Hippocampal formation (tissue), 2 donors: ENCODE measurements around the gene TTC22.

Experiments used
- DNase-seq, 2 donors: peaks; one replicate each; lab custom pipeline; 2025; lab: John Stamatoyannopoulos, UW

The TTC22 gene

DNA sequence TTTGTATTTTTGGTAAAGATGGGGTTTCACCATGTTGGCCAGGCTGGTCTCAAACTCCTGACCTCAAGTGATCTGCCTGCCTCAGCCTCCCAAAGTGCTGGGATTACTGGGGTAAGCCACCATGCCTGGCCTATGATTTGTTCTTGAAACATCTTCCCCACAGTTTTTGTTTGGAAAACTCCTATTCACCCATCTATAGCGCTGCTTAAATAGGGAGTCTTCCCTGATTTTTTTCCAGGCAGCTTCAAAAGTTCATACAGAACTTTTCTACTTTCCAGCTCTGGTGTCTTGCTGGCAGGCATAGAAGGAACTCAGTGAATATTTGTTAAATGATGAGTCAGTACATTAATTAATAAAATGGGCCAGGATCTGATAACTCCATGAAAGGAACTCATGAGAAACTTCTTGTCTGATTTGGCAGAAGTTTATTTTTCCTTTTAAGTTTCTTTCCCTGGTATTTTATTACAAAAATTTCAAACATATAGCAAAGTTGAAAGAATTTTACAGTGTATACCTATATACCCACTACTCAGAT, 33.0 kb upstream of the TTC22 start:
- DNase-seq: no peak

DNA sequence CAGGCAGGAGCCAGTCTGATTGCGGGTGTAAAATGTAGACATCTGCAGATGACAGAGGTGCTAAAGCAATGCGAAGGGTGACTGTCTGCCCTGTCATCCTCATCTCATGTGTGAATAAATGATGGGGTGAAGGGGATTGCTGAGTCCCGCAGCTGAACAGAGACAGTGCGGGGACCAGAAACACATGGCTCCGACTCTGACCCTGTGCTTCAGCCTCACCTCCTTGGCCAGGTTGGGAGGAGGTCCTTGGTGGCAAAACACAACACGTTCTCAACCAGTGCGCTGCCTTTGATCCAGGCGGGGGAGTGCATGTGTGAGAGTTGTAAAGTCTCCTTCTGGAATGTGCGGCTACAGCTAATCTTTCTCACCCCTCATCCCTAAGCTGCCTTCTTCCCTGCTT, 32.0 kb upstream of the TTC22 start:
- DNase-seq: no peak

DNA sequence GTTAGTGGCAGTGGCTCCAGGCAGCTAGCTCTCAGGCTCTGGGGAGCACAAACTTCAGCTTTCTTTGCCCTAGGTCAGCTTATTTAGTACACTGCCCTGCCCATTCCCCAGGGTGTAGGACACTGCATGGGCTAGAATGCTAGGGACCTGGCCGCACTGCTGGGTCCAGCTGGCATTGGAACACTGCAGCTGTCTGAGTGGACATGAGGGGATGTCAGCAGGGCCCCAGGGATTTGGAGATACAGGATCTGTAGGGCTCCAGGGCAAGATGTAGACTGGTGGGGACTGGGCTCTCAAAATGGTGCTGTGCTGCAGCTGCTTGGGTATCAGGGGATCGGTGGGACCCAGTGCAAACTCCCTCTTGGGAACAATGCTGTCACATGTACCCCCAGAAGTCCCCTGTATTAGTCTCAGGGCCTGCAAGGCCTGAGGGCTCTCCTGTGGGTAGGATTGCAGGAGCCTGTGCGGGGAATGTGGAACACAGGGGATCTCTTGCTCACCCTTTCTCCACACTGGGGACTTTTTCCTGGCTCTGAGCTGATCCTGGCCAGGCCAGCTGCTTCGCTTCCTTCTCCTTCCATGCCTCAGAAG, 25.2 kb upstream of the TTC22 start:
- DNase-seq: no peak

DNA sequence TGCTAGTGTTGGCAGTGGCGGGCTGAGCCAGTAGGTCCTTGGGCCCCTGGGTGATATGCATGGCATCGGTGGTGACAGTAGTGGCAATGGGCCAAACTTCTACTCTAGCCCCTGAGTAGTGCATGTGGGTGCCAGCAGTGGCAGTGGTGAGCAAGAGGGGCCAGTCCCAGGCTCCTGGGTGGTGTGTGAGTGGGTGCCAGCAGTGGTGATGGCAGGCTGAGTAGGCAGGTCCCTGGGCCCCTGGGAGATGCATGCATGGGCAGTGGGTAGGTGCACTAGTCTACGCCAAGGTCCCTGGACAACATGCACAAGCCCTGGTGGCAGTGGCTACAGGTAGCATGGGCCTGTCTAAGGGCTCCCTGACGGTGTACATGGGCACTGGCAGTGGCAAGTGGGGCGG, 24.6 kb upstream of the TTC22 start:
- no peak for DNase-seq

DNA sequence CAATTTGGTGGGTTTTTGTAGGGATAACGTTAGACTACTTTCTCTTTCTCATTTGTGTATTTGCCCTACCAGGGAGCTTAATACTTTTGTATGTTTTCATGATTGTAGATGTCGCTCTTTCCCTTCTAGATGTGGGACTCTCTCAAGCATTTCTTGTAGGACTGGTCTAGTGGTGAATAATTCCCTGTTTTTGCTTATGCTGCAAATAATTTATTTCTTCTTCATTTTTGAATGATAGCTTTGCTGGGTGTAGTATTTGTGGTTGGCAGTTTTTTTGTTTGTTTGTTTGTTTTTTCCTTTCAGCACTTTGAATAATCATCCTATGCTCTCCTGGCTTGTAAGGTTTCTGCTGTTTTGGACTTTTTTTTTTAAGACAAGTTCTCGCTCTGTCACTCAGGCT, 22.5 kb upstream of the TTC22 start:
- no peak for DNase-seq

DNA sequence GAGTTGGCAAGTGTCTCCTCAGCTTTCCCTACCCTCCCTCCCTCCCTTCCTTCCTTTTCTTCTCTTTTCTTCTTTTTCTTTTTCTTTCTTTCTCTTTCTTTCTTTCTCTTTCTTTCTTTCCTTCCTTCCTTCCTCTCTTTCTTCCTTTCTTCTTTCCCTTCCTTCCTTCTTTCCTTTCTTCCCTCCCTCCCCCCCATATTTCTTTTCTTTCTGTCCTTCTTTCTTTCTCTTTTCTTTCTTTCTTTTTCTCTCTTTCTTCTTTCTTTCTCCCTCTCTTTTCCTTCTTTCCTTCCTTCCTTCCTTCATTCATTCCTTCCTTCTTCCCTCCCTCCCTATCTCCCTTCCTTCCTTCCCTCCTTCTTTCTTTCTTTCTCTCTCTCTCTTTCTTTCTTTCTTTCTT, 18.6 kb upstream of the TTC22 start:
- no peak for DNase-seq

DNA sequence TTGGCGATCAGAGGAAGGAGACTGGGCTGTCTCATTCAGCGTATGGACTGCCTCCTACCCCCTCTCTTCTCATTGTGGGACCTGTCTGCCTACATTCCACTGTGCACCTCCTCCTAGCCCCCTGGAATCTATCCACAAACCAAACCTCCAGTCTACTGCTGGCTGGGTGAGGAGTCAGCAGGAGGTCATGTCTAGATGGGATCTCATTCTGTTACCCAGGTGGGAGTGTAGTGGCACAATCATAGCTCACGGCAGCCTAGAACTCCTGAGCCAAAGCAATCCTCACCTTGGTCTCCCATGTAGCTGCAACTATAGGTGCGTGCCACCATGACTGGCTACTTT, 18.0 kb upstream of the TTC22 start:
- no peak for DNase-seq

DNA sequence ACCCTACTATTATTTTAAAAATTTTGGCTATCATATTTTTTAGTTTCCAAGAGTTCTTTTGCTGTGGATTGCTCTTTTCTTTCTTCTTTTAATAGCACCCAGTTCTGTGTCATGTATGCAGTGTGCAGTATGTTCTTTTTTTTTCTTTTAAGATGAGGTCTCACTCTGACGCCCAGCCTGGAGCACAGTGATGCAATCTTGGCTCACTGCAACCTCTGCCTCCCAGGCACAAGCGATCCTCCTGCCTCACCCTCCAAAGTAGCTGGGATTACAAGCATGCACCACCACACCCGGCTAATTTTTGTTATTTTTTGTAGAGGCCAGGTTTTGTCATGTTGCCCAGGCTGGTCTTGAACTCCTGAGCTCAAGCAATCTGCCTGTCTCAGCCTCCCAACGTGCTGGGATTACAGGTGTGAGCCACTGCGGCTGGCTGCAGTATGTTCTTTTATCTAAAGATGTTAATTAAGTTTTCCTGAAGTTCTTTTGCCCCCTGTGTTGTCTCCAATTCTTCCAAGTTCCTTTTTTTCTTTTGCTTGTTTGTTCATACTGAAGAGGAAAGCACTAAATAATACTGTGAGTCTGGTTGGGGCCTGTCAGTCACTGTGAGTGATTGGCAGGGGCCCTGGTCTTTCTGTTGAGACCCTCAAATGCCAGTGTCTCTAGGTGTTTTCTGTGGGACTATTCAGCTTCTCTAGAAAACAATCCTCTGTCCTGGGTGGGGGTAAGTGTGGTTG, 17.5 kb upstream of the TTC22 start:
- no peak for DNase-seq

DNA sequence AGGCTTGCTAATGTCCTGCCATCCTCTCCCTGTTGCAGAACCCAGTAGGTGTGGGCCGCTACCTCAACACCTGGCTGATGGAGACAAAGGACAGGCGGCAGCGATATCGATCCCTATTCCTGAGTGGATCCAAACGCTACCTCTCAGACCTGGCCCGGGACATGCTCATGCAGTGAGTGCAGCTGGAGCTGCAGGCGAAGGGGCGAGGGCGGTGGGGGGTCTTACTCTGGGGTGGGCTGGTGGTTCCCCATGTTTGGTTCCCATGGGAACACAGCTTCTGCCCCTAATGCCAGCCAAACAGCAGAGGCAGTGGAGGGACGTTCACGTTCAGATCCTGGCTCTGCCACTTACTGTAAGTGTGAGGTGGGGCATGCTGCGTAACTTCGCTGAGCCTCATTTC, 15.8 kb upstream of the TTC22 start:
- no peak for DNase-seq

DNA sequence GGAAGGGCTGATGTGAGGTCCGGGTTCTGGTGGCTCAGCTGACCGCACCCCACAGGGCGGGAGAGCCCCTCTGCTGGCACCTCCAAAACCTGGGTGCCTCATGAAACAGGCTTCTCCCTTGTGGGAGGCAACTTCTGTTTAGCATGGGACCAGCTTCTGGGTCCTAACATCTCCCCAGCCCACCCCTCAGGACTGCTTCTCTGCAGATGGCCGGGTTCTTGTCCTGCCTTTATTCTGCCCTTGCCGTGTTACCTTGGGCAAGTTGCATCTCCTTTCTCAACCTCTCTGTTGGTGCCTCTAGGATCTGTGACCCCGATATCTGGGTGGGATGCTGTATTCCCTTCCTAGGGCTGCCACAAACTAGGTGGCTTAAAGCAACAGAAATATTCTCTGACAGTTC, 15.0 kb upstream of the TTC22 start:
- no peak for DNase-seq

DNA sequence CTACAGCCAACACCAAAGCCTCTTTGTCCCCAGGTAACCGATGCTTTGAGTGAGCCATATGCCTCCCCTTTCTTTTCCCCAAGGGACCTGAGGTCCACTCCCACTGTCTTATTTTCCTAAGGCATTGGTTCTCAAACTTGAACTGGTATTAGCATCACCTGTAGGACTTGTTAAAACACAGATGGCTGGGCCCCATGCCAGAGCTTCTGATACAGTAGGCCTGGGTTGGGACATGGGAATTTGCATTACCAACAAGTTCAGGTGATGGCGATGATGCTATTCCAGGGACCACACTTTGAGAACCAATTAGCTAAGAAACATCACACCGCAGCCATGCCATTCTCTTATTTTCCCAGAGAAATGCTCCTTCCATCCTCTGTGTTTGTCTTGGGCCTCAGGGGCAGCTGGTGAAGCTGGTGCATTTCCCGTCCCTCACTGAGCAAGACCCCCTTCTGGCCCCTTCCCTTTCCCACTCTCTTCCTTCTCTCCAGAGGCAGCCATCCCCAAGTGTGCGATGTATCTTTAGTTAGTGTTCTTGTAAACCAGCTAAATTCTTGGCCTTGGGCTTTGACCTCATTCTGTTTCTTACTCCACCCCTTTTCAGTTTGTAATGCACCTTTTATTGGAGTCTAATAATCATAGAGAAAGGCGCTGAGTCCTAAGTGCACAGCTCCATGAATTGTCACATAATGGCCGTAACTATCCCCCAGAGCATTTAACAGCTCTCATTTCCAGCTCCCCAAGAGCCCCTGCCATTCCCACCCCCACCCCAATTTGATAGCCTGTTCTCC, 14.2 kb upstream of the TTC22 start:
- no peak for DNase-seq

DNA sequence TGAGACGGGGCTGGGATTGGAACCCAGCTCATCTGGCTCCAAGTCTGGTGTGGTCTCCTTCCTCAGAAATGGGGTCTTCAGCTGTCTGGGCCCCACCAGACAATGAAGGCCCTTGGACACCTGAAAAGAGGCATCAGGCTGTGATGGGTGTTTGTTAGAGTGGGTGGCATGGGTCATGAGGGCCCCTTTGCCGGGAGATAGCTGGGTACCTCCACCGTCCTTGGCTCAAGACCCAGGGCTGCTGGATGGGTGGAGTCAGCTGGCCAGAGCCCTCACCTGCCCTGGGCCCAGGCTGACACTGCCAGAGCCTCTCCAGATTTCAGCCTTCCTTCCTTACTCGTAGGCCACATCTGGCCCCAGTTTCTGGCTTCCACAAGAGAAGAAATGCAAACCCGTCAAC, 13.4 kb upstream of the TTC22 start:
- no peak for DNase-seq

DNA sequence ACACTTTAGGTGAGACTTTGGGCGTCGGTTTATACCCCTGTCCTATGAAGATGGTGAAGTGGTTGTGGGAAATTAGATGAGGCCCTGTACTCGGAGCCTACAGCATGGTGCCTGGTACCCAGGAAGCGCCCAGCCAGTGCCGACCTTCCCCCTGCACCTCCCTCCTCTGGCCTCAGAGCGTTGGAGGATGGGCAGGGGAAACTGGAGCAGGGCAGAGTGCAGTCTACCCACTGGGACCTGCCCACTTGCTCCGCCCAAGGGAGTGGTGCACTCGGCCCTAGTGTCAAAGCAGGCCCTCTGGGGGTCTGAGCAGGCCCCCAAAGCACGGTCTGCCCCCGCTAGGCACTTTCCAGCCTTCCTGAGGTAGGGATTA, 13.0 kb upstream of the TTC22 start:
- no peak for DNase-seq

DNA sequence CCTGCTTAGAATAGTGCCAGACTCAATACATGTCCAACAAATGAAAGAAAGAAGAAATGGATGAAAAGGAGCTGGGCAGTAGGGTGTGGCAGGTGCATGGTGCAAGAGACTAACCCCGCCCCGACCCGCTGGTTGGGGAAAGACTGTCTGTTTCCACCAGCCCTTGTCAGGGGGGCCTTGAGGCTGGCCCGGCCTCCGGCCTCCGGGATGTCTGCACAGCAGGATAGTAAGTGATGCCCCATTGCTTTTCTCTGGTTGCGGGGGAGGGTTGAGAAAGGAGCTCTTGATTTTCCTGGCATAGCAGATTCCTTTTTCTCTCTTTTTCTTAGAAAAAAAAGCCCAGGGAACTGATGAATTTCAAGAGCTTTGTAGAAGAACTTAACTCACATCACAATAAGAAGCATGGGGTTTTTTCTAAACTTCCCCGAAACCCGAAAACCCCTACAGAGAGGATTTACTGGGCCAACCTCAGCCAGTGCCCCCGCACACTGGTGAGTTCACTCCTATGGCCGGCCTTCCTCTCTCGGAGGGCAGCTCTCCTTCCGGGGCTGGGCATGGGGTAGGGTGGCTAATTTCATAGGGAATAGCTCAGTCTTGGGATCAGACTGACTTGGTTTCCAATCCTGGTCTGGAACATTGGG, 12.5 kb upstream of the TTC22 start:
- DNase-seq: no peak

DNA sequence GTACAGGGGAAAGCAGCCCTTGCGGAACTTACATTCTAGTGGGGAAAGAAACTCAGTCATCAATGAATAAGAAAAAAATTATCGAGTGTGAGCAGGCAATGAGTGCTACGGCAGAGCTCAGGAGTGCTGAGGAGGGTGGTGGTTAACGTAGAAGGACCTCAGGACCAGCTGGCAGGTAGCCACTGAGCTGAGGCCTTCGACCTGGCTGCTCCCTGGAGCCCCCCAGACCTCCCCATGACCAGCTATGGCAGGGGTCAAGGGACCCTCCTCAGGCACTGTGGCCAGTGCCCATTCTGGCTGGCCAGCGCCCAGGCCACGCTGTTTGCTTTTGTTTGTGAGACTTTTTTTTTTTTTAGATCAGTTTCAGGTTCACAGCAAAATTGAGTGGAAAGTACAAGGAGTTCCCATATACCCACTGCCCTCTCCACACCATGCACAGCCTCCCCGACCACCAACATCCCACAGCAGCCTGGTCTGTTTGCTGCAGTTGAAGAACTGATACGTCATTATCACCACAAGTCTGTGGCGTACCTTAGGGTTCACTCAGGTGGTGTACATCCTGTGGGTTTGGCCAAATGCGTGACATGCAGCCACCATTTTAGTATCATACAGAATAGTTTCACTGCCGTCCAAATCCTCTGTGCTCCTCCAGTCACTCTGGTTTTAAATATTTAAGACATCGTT, 11.8 kb upstream of the TTC22 start:
- no peak for DNase-seq

DNA sequence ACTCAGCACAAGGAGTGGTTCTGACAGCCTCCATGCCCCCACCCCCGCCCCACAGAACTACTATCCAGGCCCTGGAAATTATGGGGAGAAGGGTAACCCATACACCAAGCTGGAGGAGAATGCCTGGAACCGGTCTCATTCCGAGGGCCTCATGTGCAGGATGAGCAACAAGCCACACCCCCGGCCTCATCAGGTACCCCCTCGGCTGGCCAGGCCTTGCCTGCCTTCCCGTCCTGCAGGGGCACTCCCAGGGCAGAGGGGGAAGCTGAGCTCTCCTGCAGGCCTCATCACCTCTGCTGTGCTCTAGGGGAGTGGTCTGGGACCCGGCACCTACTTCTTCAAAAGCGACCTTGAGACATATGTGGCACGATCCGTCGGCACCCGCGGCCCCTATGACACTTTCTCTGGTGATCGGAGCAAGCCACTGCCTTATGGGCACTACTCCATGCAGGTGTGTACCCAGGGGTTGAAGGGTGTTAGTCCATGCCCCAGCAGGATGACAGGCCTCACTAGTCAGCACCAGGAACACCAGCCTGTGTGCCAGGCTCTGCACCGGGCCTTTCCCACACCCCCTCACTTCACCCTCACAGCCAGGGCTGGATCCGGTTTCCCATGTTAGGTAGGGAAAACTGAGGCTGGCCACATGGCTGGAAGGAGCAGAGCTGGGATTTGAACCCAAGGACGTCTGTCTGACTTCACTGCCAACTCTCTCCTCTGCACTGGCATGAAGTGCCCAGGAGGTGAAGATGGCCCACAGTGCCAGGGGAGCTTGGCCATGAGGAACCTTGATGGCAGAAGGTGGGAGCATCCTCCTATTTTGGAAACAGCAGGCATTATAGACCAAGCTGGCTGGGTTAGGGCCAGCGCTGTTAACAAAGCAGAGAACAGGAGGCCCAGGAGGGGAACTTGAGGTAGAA, 10.9 kb upstream of the TTC22 start:
- DNase-seq: no peak

DNA sequence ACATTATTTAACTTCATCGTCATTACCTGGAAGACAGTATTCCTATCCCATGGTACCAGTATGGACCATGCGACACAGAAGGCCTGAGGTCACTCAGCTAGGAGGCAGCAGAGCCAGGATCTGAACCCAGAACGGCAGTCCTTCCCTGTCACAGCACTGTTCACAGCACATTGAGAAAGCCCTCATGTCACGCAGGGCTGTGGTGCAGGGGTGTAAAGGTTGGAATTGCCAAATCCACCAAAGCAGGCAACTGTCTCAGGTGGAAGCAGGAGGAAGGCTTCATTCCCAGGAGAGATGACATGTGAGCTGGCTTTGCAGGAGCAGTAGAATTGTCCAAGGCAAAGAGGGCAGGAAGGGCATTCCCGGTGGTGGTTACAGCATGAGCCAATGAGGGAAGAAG, 9.9 kb upstream of the TTC22 start:
- no peak for DNase-seq

DNA sequence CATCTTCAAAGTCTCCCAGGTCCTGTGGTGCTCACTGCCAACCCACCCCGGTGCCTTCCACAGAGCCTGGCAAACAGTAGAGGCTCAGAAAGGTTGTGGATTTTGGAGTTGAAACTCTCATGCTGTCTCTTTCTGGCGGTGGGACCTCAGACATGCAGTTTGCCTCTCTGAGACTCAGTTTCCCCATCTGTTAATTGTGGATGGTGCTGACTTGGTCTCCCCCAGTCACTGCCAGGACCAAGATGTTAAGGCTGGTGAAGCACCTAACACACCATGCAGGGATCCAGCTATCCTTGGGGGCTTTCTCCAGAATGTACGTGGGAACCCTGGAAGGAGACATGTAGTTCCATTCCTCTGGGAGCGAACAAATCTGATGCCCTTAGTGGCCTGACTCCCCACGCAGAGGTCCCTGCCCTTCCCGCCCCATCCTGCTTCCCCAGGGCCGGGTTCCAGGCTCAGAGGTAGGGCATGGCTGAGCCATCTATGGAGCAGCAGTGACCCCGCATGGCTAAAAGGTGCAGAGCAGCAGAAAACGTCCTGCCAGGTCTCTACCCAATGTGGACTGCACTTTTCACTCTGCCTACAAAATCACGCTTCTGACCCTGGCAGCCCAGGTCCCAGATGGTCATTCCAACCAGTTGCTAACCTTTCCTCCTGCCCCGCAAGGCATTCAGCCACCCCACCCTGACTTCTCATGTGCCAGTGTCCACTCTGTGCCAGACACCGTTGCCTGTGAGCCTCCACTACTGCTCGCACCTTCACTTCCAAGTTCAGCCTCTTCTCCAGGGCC, 9.2 kb upstream of the TTC22 start:
- DNase-seq: peak; percentile 41 to 47

DNA sequence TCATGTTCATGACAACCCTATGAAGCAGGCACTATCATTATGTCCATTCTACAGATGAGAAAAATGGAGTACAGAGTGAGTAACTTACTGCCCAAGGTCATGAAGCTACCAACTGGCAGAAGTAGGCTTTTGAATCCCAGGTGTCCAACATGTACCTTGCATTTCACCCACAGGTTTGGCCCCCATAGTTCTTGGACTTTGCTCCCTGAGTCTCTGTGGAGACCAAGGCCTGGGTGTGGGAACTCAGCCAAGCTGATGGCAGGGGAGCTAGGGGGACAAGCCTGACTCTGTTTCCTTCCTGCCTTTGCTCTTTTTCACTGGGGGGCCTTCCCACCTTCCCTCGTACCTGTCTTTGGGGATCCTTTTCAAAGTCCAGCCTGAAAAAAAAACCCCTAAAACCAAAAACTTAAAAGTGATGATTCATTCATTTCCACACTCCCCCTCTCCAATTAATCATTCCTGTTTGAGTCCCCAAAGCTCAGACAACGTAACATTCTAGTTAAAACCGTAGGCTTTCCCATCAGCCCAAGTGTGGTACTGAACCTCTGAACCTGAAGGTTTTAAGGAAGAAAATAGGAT, 8.5 kb upstream of the TTC22 start:
- no peak for DNase-seq
